Activated CD4-positive, alpha-beta T cell treated with anti-CD3 and anti-CD28 coated beads, Interleukin-2, amount 10 ng/mL, durations not matched to agents 24 days and 14 days (primary cell): ENCODE results near the gene SWI5. TPM values are rescaled to one million over a fixed set of nuclear protein-coding genes. Genes with fewer than 3 reads are reported as not detected.
"Not testable (repeated sequence)": the region's sequence is repeated elsewhere in the genome, so short reads cannot be mapped to it uniquely, and the experiment has no call there.

ENCODE experiments used
- DNase-seq: peaks from one replicate; pipeline ENCODE4 v3.0.0; 2022
- H3K27ac Mint-ChIP-seq: one replicate; pipeline ENCODE4 v1.8.0; 2022; ENCODE audit warnings: mild to moderate bottlenecking, mixed read lengths
- H3K27me3 Mint-ChIP-seq: one replicate; pipeline ENCODE4 v1.8.0; 2022; ENCODE audit warnings: mixed read lengths
- H3K36me3 Mint-ChIP-seq: one replicate; pipeline ENCODE4 v1.8.0; 2022; ENCODE audit warnings: low read depth, mild to moderate bottlenecking, mixed read lengths
- H3K4me1 Mint-ChIP-seq: one replicate; pipeline ENCODE4 v1.8.0; 2021; ENCODE audit warnings: mixed read lengths
- H3K4me3 Mint-ChIP-seq: one replicate; pipeline ENCODE4 v1.8.0; 2022; ENCODE audit warnings: mild to moderate bottlenecking, moderate library complexity, mixed read lengths
- H3K9me3 Mint-ChIP-seq: one replicate; pipeline ENCODE4 v1.8.0; 2021; ENCODE audit warnings: mixed read lengths
- intact Hi-C: fragments of 100-400 bp; cut with micrococcal nuclease; formaldehyde crosslinking; loops from one replicate; pipeline ENCODE4 v1.15.1; 2023
- total RNA-seq: library from RNA; stranded (reverse); gene quantifications from 2 replicates; pipeline ENCODE4 v1.2.3, GENCODE V29; 2022

SWI5 gene
- 13.6 and 14.3 TPM in 2 replicates for total RNA-seq

GRCh38 chr9:128276008-128276573 is at the start of gene SWI5:
TSS of gene SWI5 (plus strand) at chr9:128276276.
- Mint-ChIP-seq H3K4me1 (peaks cover 45% of the 10 kb centered on the region), H3K27ac (peak within 1 kb of the TSS; percentile 95), H3K9me3 (no peaks in the 10 kb centered on the region), H3K4me3 (peak within 1 kb of the TSS; percentile 93), H3K36me3 (peaks cover 28% of the 10 kb centered on the region), H3K27me3 (peaks cover 3% of the 10 kb centered on the region)
- peak; percentile 100 for DNase-seq
- intact Hi-C loops, result loop anchor here (1.0 kb wide), 5 partner anchors 26 to 148 kb away; partner anchors contain the start of gene SLC27A4

DNA sequence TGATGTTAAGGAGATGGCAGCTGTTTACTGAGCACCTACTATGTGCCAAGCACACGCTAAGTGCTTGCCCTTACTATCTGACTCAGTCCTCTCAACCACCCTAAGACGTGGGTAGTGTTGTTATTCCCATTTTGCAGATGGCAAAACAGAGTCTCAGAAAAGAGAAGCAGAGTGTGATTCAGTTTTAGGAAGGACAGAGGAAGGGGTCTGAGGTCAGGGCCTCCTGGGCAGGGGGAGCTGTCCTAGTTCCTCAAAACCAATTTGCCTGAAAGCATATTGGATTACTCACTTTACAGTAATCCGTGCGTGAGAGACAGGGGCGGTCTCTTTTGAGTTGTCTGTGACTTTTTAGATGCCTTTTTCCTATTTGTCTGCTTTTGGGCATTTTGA is 49.7 kb upstream of the SWI5 start:
- H3K36me3 Mint-ChIP-seq, result no peaks in the 10 kb centered on the region
- H3K4me1 Mint-ChIP-seq, result no peaks in the 10 kb centered on the region
- no peaks in the 10 kb centered on the region for H3K27me3 Mint-ChIP-seq
- DNase-seq, result no peak
- H3K9me3 Mint-ChIP-seq, result no peaks in the 10 kb centered on the region
- no peak overlapping the region for H3K27ac Mint-ChIP-seq
- intact Hi-C loops, result no loop called here
- H3K4me3 Mint-ChIP-seq, result no peak overlapping the region

GRCh38 chr9:128230897-128231296 is 45.2 kb upstream of the SWI5 start:
- H3K36me3 Mint-ChIP-seq, intact Hi-C loops, H3K27me3 Mint-ChIP-seq, H3K27ac Mint-ChIP-seq, H3K4me1 Mint-ChIP-seq, DNase-seq, H3K4me3 Mint-ChIP-seq, H3K9me3 Mint-ChIP-seq: not testable (repeated sequence)

GRCh38 chr9:128231638-128232527 is 44.2 kb upstream of the SWI5 start:
- Mint-ChIP-seq H3K27me3 (no peaks in the 10 kb centered on the region), H3K36me3 (no peaks in the 10 kb centered on the region), H3K4me3 (no peak overlapping the region), H3K4me1 (no peaks in the 10 kb centered on the region), H3K27ac (no peak overlapping the region), H3K9me3 (no peaks in the 10 kb centered on the region)
- intact Hi-C loops, result no loop called here
- no peak for DNase-seq

- H3K4me3 Mint-ChIP-seq, result no peak overlapping the region
- no peaks in the 10 kb centered on the region for H3K4me1 Mint-ChIP-seq
- intact Hi-C loops, result no loop called here
- H3K27me3 Mint-ChIP-seq, result no peaks in the 10 kb centered on the region
- no peak overlapping the region for H3K27ac Mint-ChIP-seq
- no peaks in the 10 kb centered on the region for H3K36me3 Mint-ChIP-seq
- no peaks in the 10 kb centered on the region for H3K9me3 Mint-ChIP-seq
- DNase-seq, result no peak
Observed at GRCh38 chr9:128232528-128233428, 43.3 kb upstream of the SWI5 start.

DNA sequence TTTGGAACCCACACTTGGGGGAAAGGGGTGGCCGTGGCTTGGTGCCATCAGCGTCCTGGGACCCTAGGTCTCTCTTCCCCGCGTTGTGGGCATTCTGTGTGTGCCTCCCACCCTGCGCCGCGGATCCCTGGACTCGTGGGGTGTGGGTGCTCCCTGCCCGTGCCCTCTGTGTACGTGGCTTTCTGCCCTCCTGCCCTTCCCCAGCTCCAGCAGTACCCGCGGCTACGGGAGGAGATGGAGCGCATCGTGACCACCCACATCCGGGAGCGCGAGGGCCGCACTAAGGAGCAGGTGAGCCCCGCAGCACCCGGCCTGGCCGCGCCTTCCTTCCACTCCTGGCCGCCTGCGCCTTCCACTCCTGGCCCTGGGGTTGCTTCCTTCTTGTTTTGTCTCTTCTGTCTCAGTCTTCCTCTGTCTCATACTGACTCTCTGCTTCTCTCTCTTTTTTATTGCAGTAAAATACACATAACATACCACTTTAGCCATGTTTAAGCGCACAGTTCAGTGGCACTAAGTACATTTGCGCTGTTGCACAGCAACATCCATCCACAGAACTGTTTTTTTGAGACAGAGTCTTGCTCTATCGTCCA is 42.2 kb upstream of the SWI5 start:
- intact Hi-C loops, result no loop called here
- no peaks in the 10 kb centered on the region for H3K36me3 Mint-ChIP-seq
- no peak overlapping the region for H3K4me3 Mint-ChIP-seq
- H3K4me1 Mint-ChIP-seq, result no peaks in the 10 kb centered on the region
- no peak for DNase-seq
- no peak overlapping the region for H3K27ac Mint-ChIP-seq
- no peaks in the 10 kb centered on the region for H3K9me3 Mint-ChIP-seq
- H3K27me3 Mint-ChIP-seq, result no peaks in the 10 kb centered on the region

DNA sequence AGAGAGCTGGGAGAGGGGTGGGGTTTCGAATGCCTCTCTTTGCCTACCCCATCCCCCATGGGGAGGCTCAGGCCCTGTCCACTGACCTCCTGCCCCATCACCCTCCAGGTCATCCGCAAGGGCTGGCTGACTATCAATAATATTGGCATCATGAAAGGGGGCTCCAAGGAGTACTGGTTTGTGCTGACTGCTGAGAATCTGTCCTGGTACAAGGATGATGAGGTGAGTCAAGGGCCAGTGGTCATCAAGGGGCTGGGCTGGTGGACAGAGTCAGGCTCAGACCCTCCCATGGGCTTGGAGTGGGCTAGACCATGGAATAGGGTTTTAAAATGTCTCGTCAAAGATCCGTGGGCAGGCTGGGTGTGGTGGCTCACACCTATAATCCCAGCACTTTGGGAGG is 34.0 kb upstream of the SWI5 start:
- H3K4me1 Mint-ChIP-seq, result peaks cover 8% of the 10 kb centered on the region
- no peak overlapping the region for H3K4me3 Mint-ChIP-seq
- H3K9me3 Mint-ChIP-seq, result no peaks in the 10 kb centered on the region
- intact Hi-C loops, result no loop called here
- H3K27me3 Mint-ChIP-seq, result peaks cover 15% of the 10 kb centered on the region
- no peak overlapping the region for H3K27ac Mint-ChIP-seq
- H3K36me3 Mint-ChIP-seq, result no peaks in the 10 kb centered on the region
- DNase-seq, result no peak

DNA sequence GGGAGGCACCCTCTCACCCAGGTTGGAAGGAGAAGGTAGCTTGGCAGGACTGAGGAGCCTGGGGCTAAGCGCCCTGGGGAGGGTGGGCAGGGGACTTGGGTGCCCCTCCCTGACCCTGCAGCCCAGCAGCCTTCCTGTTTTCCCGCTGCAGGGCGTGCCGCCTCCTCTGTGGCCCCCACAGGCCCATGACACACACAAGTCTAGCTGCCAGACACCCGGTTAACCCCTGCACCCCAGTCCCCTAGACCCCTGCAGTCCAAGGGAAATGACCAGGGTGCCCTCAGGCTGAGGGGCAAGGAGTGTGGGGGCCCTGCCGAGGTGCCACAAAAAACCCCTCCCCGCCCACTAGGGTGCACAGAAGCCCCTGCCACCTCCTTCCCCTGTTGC is 33.3 kb upstream of the SWI5 start:
- Mint-ChIP-seq H3K4me1 (peaks cover 8% of the 10 kb centered on the region), H3K27ac (no peak overlapping the region), H3K27me3 (peaks cover 19% of the 10 kb centered on the region), H3K36me3 (no peaks in the 10 kb centered on the region), H3K4me3 (no peak overlapping the region), H3K9me3 (no peaks in the 10 kb centered on the region)
- DNase-seq, result no peak
- intact Hi-C loops, result no loop called here

GRCh38 chr9:128243215-128244018 is 32.7 kb upstream of the SWI5 start:
- no peaks in the 10 kb centered on the region for H3K9me3 Mint-ChIP-seq
- H3K4me1 Mint-ChIP-seq, result peaks cover 8% of the 10 kb centered on the region
- no peak overlapping the region for H3K27ac Mint-ChIP-seq
- intact Hi-C loops, result no loop called here
- no peak overlapping the region for H3K4me3 Mint-ChIP-seq
- H3K36me3 Mint-ChIP-seq, result no peaks in the 10 kb centered on the region
- DNase-seq, result no peak
- H3K27me3 Mint-ChIP-seq, result peaks cover 19% of the 10 kb centered on the region

DNA sequence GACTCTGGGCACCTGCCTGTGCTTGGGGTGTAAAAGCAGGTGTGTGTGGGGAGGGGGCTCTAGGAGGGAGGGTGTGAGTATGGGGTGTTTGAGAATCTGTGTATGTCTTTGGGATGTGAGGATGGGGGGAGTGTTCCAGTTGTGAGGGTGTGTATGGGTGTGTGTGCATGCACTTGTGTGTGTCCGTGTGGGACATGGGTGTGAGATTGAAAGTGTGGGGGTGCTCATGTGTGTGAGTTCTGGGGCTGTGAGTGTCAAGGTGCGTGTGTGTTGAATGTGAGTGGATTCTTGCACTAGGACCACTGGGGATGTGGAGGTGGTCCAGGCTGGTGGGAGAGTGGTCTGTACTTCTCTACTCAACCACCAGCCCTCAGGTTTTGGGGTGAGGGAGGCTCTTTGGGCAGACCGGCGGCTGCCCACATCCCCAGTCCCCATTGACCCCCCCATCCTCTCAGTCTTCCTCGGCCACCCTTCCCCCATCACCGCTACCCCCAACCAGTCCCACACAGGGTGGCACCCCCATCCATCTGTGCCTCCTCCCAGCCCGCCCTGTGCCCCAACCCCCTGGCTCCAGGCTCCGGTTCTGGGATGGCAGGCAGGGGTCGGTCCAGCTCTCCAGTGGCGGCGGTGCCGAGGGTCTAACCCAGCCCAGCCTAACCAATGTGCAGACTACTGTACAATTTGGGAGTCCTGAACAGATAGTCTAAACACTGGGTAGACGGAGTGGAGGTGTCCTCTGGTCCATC is 31.8 kb upstream of the SWI5 start:
- no peak overlapping the region for H3K4me3 Mint-ChIP-seq
- intact Hi-C loops, result no loop called here
- peaks cover 8% of the 10 kb centered on the region for H3K4me1 Mint-ChIP-seq
- H3K27me3 Mint-ChIP-seq, result peaks cover 19% of the 10 kb centered on the region
- H3K36me3 Mint-ChIP-seq, result no peaks in the 10 kb centered on the region
- H3K27ac Mint-ChIP-seq, result no peak overlapping the region
- no peaks in the 10 kb centered on the region for H3K9me3 Mint-ChIP-seq
- no peak for DNase-seq

GRCh38 chr9:128244837-128245231 is 31.2 kb upstream of the SWI5 start:
- H3K27me3 Mint-ChIP-seq, result peaks cover 23% of the 10 kb centered on the region
- H3K27ac Mint-ChIP-seq, result no peak overlapping the region
- intact Hi-C loops, result no loop called here
- no peaks in the 10 kb centered on the region for H3K9me3 Mint-ChIP-seq
- H3K4me1 Mint-ChIP-seq, result peaks cover 12% of the 10 kb centered on the region
- no peak for DNase-seq
- no peak overlapping the region for H3K4me3 Mint-ChIP-seq
- no peaks in the 10 kb centered on the region for H3K36me3 Mint-ChIP-seq

DNA sequence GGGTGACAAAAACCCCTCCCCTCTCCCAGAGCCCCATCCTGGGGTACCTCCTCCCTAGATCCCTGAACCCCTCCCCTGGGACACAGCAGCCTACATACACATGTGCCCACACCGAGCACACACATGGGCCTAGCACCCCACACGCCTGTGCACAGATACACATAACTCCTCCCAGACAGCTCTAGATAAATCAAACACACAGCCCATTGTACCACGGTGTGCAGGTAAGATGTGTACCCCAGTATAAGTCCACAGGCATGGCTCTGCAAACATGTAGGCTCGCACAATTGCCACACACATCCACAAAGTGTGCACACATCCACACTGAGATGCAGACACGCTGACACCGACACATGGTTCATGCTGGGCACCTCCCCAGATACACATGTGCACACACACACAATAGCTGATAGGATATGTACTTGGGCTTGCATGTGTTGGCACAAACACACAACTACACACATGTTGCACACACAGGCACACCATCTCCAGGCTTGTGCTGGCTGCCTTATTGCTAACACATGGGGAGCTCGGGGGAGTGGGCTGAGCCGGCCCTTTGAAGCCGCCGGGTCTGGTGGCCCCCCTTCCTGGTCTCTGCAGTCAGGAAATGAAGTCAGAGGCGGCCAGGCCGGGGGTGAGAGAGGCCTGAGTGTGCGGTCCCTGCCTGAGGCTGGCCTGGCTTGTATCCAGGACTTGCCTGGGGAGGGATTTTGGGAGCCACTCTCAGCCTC is 30.5 kb upstream of the SWI5 start:
- H3K9me3 Mint-ChIP-seq, result no peaks in the 10 kb centered on the region
- DNase-seq, result no peak
- no peaks in the 10 kb centered on the region for H3K36me3 Mint-ChIP-seq
- no peak overlapping the region for H3K27ac Mint-ChIP-seq
- H3K27me3 Mint-ChIP-seq, result peaks cover 25% of the 10 kb centered on the region
- H3K4me1 Mint-ChIP-seq, result peaks cover 14% of the 10 kb centered on the region
- H3K4me3 Mint-ChIP-seq, result no peak overlapping the region
- intact Hi-C loops, result no loop called here
